CD4-positive, alpha-beta T cell (primary cell): ENCODE measurements around the gene EARS2. TPM values are rescaled to one million over a fixed set of nuclear protein-coding genes. Genes with fewer than 3 reads are reported as not detected.
"Not testable (repeated sequence)": the region's sequence is repeated elsewhere in the genome, so short reads cannot be mapped to it uniquely, and the experiment has no call there.

Experiments
- ATAC-seq: fragments of 200-7000 bp; cut with Tn5 transposase; one replicate; pipeline ENCODE4 v1.10.0; 2022; ENCODE audit warnings: mild to moderate bottlenecking; ENCODE audit not compliant: poor library complexity
- CTCF ChIA-PET: fragments of 350-600 bp; sonication (Branson Sonifier 250); formaldehyde crosslinking; loops from one replicate; lab custom pipeline; 2021; ENCODE audit warnings: antibody characterized with exemption, inconsistent platforms; lab: Charles Lee
- POLR2A ChIA-PET: fragments of 350-600 bp; sonication (Branson Sonifier 250); formaldehyde crosslinking; loops from one replicate; lab custom pipeline; 2021; ENCODE audit warnings: antibody characterized with exemption, inconsistent platforms; lab: Charles Lee
- DNase-seq, 14 experiments: peaks; one replicate each; pipeline ENCODE4 v3.0.0-alpha.2; 2013 to 2020; ENCODE audit warnings: mixed read lengths in 2 of 14
- H3K27ac ChIP-seq, 2 donors: one replicate each; pipeline versions ENCODE4 v1.5.1 to v1.7.0; 2013; ENCODE audit warnings: low read length in 2 of 2, low read depth in 1 of 2, mild to moderate bottlenecking in 1 of 2
- H3K27me3 ChIP-seq, 2 experiments: 1 replicate in 1 of 2; 2 replicates in 1 of 2; pipeline versions ENCODE4 v1.6.1 to v1.7.0; 2013; ENCODE audit warnings: low read length in 2 of 2, control low read depth in 1 of 2, mild to moderate bottlenecking in 1 of 2, moderate library complexity in 1 of 2; ENCODE audit not compliant: insufficient read depth in 2 of 2, control insufficient read depth in 1 of 2
- H3K36me3 ChIP-seq: one replicate; pipeline ENCODE4 v1.6.1; 2013; ENCODE audit warnings: low read length, control low read depth; ENCODE audit not compliant: insufficient read depth
- H3K4me1 ChIP-seq: one replicate; pipeline ENCODE4 v1.6.1; 2013; ENCODE audit warnings: low read length, control low read depth; ENCODE audit not compliant: insufficient read depth
- H3K4me3 ChIP-seq: one replicate; pipeline ENCODE4 v1.5.1; 2013; ENCODE audit warnings: mild to moderate bottlenecking, low read length, moderate library complexity
- H3K9me3 ChIP-seq, 2 experiments: 1 replicate in 1 of 2; 2 replicates in 1 of 2; pipeline versions ENCODE4 v1.6.1 to v1.7.0; 2013; ENCODE audit warnings: low read length in 2 of 2, mild to moderate bottlenecking in 2 of 2, control low read depth in 1 of 2, moderate library complexity in 1 of 2; ENCODE audit not compliant: control insufficient read depth in 1 of 2, insufficient read depth in 1 of 2
- H3K27ac Mint-ChIP-seq: one replicate; pipeline ENCODE4 v1.8.0; 2020; ENCODE audit warnings: mixed read lengths
- H3K27me3 Mint-ChIP-seq: one replicate; pipeline ENCODE4 v1.8.0; 2021; ENCODE audit warnings: mixed read lengths
- H3K36me3 Mint-ChIP-seq: one replicate; pipeline ENCODE4 v1.8.0; 2021; ENCODE audit warnings: low read depth, mixed read lengths
- H3K4me1 Mint-ChIP-seq: one replicate; pipeline ENCODE4 v1.8.0; 2021; ENCODE audit warnings: low read depth, mixed read lengths
- H3K4me3 Mint-ChIP-seq: one replicate; pipeline ENCODE4 v1.8.0; 2020; ENCODE audit warnings: mild to moderate bottlenecking, mixed read lengths
- H3K9me3 Mint-ChIP-seq: one replicate; pipeline ENCODE4 v1.8.0; 2020; ENCODE audit warnings: mixed read lengths
- intact Hi-C, 2 experiments: fragments of 100-400 bp; cut with DNase I in 1 of 2; cut with micrococcal nuclease in 1 of 2; formaldehyde crosslinking; loops; one replicate each; pipeline versions ENCODE4 v1.15.1 to v1.9.0; 2023 to 2025; cut with DNase I, micrococcal nuclease
- total RNA-seq, 174 experiments: library from RNA in 2 of 174; stranded (reverse) in 2 of 174; gene quantifications; one replicate each; pipeline ENCODE4 v1.2.3 and lab custom pipeline; 2021 to 2026
- TF ChIP-seq, protein P1 (sequence below): fragments of 200-600 bp; IDR thresholded peaks from one replicate; pipeline ENCODE4 v1.8.0; 2022; ENCODE audit warnings: antibody characterized with exemption, mild to moderate bottlenecking

EARS2 gene
- total RNA-seq, 2 experiments from 2014 or later = 7.9 to 8.0 TPM

DNA sequence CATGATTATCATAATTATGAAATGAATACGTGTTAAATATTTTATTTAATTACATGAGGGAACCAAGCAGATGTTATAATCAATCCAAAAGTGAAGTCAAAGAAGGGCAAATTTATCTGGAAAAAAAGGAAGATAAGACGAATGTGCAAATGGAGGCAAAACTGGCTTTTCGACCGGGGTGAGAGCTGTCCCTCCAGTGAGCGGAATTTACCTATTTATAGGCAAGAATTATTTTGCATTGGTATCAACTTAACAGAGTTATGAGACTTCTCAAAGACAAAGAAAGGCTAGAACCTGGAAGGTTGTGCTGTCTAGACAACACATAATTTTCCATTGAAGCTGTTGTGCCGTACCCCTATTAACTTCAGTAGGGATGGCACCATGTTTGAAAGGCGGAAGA is 45.4 kb downstream of the EARS2 start:
- H3K4me3 Mint-ChIP-seq = peak overlapping the region; percentile 81
- TF ChIP-seq, protein P1, sequence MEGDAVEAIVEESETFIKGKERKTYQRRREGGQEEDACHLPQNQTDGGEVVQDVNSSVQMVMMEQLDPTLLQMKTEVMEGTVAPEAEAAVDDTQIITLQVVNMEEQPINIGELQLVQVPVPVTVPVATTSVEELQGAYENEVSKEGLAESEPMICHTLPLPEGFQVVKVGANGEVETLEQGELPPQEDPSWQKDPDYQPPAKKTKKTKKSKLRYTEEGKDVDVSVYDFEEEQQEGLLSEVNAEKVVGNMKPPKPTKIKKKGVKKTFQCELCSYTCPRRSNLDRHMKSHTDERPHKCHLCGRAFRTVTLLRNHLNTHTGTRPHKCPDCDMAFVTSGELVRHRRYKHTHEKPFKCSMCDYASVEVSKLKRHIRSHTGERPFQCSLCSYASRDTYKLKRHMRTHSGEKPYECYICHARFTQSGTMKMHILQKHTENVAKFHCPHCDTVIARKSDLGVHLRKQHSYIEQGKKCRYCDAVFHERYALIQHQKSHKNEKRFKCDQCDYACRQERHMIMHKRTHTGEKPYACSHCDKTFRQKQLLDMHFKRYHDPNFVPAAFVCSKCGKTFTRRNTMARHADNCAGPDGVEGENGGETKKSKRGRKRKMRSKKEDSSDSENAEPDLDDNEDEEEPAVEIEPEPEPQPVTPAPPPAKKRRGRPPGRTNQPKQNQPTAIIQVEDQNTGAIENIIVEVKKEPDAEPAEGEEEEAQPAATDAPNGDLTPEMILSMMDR = no peak
- POLR2A ChIA-PET = interaction anchor here (2.3 kb wide), 1 partner anchor 46 kb away, joined by 17 read pairs; the partner anchor contains the start of genes EARS2 and UBFD1
- H3K27ac Mint-ChIP-seq = no peak overlapping the region
- no peaks in the 10 kb centered on the region for H3K27me3 Mint-ChIP-seq
- H3K27me3 ChIP-seq = no peaks in the 10 kb centered on the region
- intact Hi-C loops = loop anchor here in 1 of 2 experiments (2.0 kb wide), 2 partner anchors 45 to 85 kb away; partner anchors contain the start of genes EARS2, NDUFAB1 and UBFD1
- H3K4me3 ChIP-seq = no peak overlapping the region
- ATAC-seq = no peak
- no peaks in the 10 kb centered on the region for H3K9me3 ChIP-seq
- no peak overlapping the region for H3K27ac ChIP-seq
- CTCF ChIA-PET = no interaction called here
- no peaks in the 10 kb centered on the region for H3K9me3 Mint-ChIP-seq
- H3K4me1 ChIP-seq = peaks cover 63% of the 10 kb centered on the region
- H3K36me3 Mint-ChIP-seq = no peaks in the 10 kb centered on the region
- no peaks in the 10 kb centered on the region for H3K36me3 ChIP-seq
- DNase-seq = no peak
- peaks cover 55% of the 10 kb centered on the region for H3K4me1 Mint-ChIP-seq

DNA sequence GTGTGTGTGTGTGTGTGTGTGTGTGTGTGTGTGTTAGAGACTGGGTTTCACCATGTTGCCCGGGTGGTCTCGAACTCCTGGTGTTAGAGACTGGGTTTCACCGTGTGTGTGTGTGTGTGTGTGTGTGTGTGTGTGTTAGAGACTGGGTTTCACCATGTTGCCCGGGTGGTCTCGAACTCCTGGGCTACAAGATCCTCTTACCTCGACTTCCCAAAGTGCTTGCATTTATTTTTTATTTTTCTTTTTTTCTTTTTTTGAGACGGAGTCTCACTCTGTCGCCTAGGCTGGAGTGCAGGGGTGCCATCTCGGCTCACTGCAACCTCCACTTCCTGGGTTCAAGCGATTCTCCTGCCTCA is 46.3 kb downstream of the EARS2 start:
- DNase-seq, H3K9me3 ChIP-seq, H3K27me3 Mint-ChIP-seq, H3K36me3 Mint-ChIP-seq, H3K27ac ChIP-seq, H3K9me3 Mint-ChIP-seq, CTCF ChIA-PET, H3K36me3 ChIP-seq, H3K27me3 ChIP-seq, ATAC-seq: not testable (repeated sequence)
- intact Hi-C loops = loop anchor here (1.0 to 2.0 kb wide), 3 partner anchors 46 to 86 kb away; partner anchors contain the start of genes EARS2 (in 2 of the 2), UBFD1 (in 2 of the 2) and NDUFAB1 (in 1 of the 2)
- H3K4me3 ChIP-seq = peak overlapping the region; percentile 66
- peak overlapping the region; percentile 89 for H3K4me3 Mint-ChIP-seq
- POLR2A ChIA-PET = interaction anchor here (0.7 to 2.3 kb wide), 3 partner anchors 14 to 47 kb away, joined by 3 to 17 read pairs (median 4); partner anchors contain the start of genes EARS2 and UBFD1
- peak overlapping the region; percentile 70 for H3K27ac Mint-ChIP-seq
- H3K4me1 Mint-ChIP-seq = peaks cover 57% of the 10 kb centered on the region
- peaks cover 65% of the 10 kb centered on the region for H3K4me1 ChIP-seq

GRCh38 chr16:23510164-23510914 is 46.8 kb downstream of the EARS2 start, which contains the start of gene GGA2:
Gene GGA2, minus strand, starts transcription at chr16:23510494. Its CDS starts 83 bp downstream, at chr16:23510411.
- Histone ChIP-seq H3K36me3 (no peaks in the 10 kb centered on the region), H3K4me1 (peaks cover 63% of the 10 kb centered on the region), H3K4me3 (peak within 1 kb of the TSS; percentile 66), H3K9me3 (no peaks in the 10 kb centered on the region), H3K27me3 (no peaks in the 10 kb centered on the region), H3K27ac (peak within 1 kb of the TSS in 1 of 2 donors; percentile 13)
- Mint-ChIP-seq H3K4me1 (peaks cover 58% of the 10 kb centered on the region), H3K27ac (peak within 1 kb of the TSS; percentile 84), H3K36me3 (peaks cover 5% of the 10 kb centered on the region), H3K4me3 (peak within 1 kb of the TSS; percentile 99), H3K9me3 (no peaks in the 10 kb centered on the region), H3K27me3 (no peaks in the 10 kb centered on the region)
- intact Hi-C loops = loop anchor here (1.0 to 2.0 kb wide), 3 partner anchors 46 to 86 kb away; partner anchors contain the start of genes EARS2 (in 2 of the 2), UBFD1 (in 2 of the 2) and NDUFAB1 (in 1 of the 2)
- ChIA-PET CTCF (interaction anchor here (1.1 to 2.0 kb wide), 2 partner anchors 47 to 76 kb away, joined by 5 read pairs; partner anchors contain the start of genes EARS2 and UBFD1), POLR2A (interaction anchor here (0.7 to 2.3 kb wide), 5 partner anchors 12 to 131 kb away, joined by 3 to 17 read pairs (median 3); partner anchors contain the start of genes DCTN5, EARS2, PALB2 and UBFD1)
- peak; percentile 86 for ATAC-seq
- peak; percentile 65 to 90 (median 74) for DNase-seq
- TF ChIP-seq, protein P1 = no peak
